SIG-M5 treated with dmso at 0.1 percent for 504 hours (cell line): ENCODE results near the gene MANF.

Experiments
- DNase-seq: peaks from one replicate; lab custom pipeline; 2025; ENCODE audit not compliant: unreplicated experiment; lab: John Stamatoyannopoulos, UW

The MANF gene

GRCh38 chr3:51389423-51390183 lies 4.5 kb downstream of the MANF start:
- peak; percentile 40 for DNase-seq

GRCh38 chr3:51390246-51391074 lies 5.4 kb downstream of the MANF start:
- DNase-seq: no peak

- peak; percentile 94 for DNase-seq
Observed at GRCh38 chr3:51391075-51391565, 6.0 kb downstream of the MANF start, which contains the start of gene RBM15B. Gene RBM15B (plus strand): TSS chr3:51391285. CDS start chr3:51391400, 115 bp downstream.

- DNase-seq: no peak
Observed at GRCh38 chr3:51391566-51392354, 6.7 kb downstream of the MANF start.

GRCh38 chr3:51392355-51393133 lies 7.5 kb downstream of the MANF start:
- DNase-seq: no peak

GRCh38 chr3:51393134-51393495 lies 8.0 kb downstream of the MANF start:
- DNase-seq: no peak

GRCh38 chr3:51393564-51393963 lies 8.5 kb downstream of the MANF start:
- DNase-seq: no peak

GRCh38 chr3:51394541-51394940 lies 9.4 kb downstream of the MANF start:
- DNase-seq: no peak

GRCh38 chr3:51395493-51396213 lies 10.6 kb downstream of the MANF start:
- DNase-seq: no peak

- DNase-seq: no peak
Observed at GRCh38 chr3:51396401-51396800, 11.3 kb downstream of the MANF start.

GRCh38 chr3:51397392-51397791 lies 12.3 kb downstream of the MANF start:
- DNase-seq: no peak

GRCh38 chr3:51398595-51399310 lies 13.7 kb downstream of the MANF start:
- no peak for DNase-seq

GRCh38 chr3:51400166-51400565 lies 15.1 kb downstream of the MANF start:
- no peak for DNase-seq

GRCh38 chr3:51401735-51402134 lies 16.6 kb downstream of the MANF start:
- DNase-seq: peak; percentile 70

- no peak for DNase-seq
Observed at GRCh38 chr3:51403675-51404074, 18.6 kb downstream of the MANF start.

GRCh38 chr3:51408021-51408420 lies 22.9 kb downstream of the MANF start:
- no peak for DNase-seq

GRCh38 chr3:51408813-51409212 lies 23.7 kb downstream of the MANF start:
- DNase-seq: no peak

- DNase-seq: no peak
Observed at GRCh38 chr3:51422211-51422610, 37.1 kb downstream of the MANF start.

- DNase-seq: no peak
Observed at GRCh38 chr3:51426921-51427320, 41.8 kb downstream of the MANF start.
